RWPE2 (cell line): ENCODE measurements around the gene KRT86.

Source experiments
- ATAC-seq: fragments of 200-7000 bp; cut with Tn5 transposase; 3 replicates; pipeline ENCODE4 v1.9.1; 2021; ENCODE audit warnings: low read depth
- DNase-seq: peaks from one replicate; pipeline ENCODE4 v3.0.0-alpha.2; 2020; ENCODE audit warnings: low spot score
- H3K27ac ChIP-seq: fragments of 450-650 bp; 2 replicates; pipeline ENCODE4 v1.5.1; 2017; ENCODE audit warnings: mild to moderate bottlenecking; ENCODE audit not compliant: poor library complexity, severe bottlenecking
- H3K27me3 ChIP-seq: fragments of 250-450 bp; sonication (Bioruptor Pico); 2 replicates; pipeline ENCODE4 v1.5.1; 2021; ENCODE audit warnings: mild to moderate bottlenecking, moderate library complexity; ENCODE audit not compliant: insufficient read depth, poor library complexity, severe bottlenecking
- H3K36me3 ChIP-seq: fragments of 250-450 bp; sonication (Bioruptor Pico); 2 replicates; pipeline ENCODE4 v1.5.1; 2020; ENCODE audit warnings: low read depth, mild to moderate bottlenecking, moderate library complexity
- H3K4me1 ChIP-seq: fragments of 250-450 bp; sonication (Bioruptor Pico); 2 replicates; pipeline ENCODE4 v1.5.1; 2021; ENCODE audit warnings: mild to moderate bottlenecking, moderate library complexity; ENCODE audit not compliant: insufficient read depth, poor library complexity, severe bottlenecking
- H3K4me3 ChIP-seq: fragments of 250-450 bp; sonication (Bioruptor Pico); 2 replicates; pipeline ENCODE4 v1.5.1; 2021; ENCODE audit warnings: mild to moderate bottlenecking, moderate library complexity; ENCODE audit not compliant: severe bottlenecking
- H3K9me3 ChIP-seq: fragments of 250-450 bp; sonication (Bioruptor Pico); 2 replicates; pipeline ENCODE4 v1.5.1; 2021; ENCODE audit warnings: mild to moderate bottlenecking, moderate library complexity; ENCODE audit not compliant: severe bottlenecking
- CTCF ChIP-seq: fragments of 450-650 bp; IDR thresholded peaks from one replicate; pipeline ENCODE4 v1.5.1; 2017; ENCODE audit warnings: mild to moderate bottlenecking, moderate library complexity; ENCODE audit not compliant: poor library complexity, severe bottlenecking

The KRT86 gene

GRCh38 chr12:52347016-52347415, 72.6 kb downstream of the KRT86 start:
- TF ChIP-seq CTCF, result no peak
- ATAC-seq, result no peak
- H3K27me3 ChIP-seq, result no peaks in the 10 kb centered on the region

GRCh38 chr12:52347551-52348510, 73.4 kb downstream of the KRT86 start:
- ATAC-seq, result no peak
- no peak for TF ChIP-seq CTCF
- Histone ChIP-seq H3K27ac (no peak overlapping the region), H3K9me3 (no peaks in the 10 kb centered on the region), H3K36me3 (no peaks in the 10 kb centered on the region), H3K4me3 (no peak overlapping the region), H3K4me1 (peaks cover 20% of the 10 kb centered on the region), H3K27me3 (no peaks in the 10 kb centered on the region)
- DNase-seq, result peak; percentile 32

More at GRCh38 chr12:52347016-52347415, 72.6 kb downstream of the KRT86 start:
- no peak overlapping the region for H3K4me3 ChIP-seq
- H3K36me3 ChIP-seq, result no peaks in the 10 kb centered on the region
- no peak overlapping the region for H3K27ac ChIP-seq
- no peaks in the 10 kb centered on the region for H3K9me3 ChIP-seq
- peak; percentile 41 for DNase-seq
- H3K4me1 ChIP-seq, result peaks cover 20% of the 10 kb centered on the region

GRCh38 chr12:52349196-52349595, 74.8 kb downstream of the KRT86 start:
- no peak for TF ChIP-seq CTCF
- H3K4me1 ChIP-seq, result peaks cover 20% of the 10 kb centered on the region

GRCh38 chr12:52350021-52350620, 75.7 kb downstream of the KRT86 start:
- H3K4me1 ChIP-seq, result peaks cover 17% of the 10 kb centered on the region
- ATAC-seq, result no peak

More at GRCh38 chr12:52349196-52349595, 74.8 kb downstream of the KRT86 start:
- Histone ChIP-seq H3K9me3 (no peaks in the 10 kb centered on the region), H3K27ac (peak overlapping the region; percentile 10), H3K4me3 (no peak overlapping the region), H3K27me3 (no peaks in the 10 kb centered on the region), H3K36me3 (no peaks in the 10 kb centered on the region)
- peak; percentile 8 for DNase-seq
- peak; percentile 80 for ATAC-seq

More at GRCh38 chr12:52350021-52350620, 75.7 kb downstream of the KRT86 start:
- no peak for TF ChIP-seq CTCF
- no peak overlapping the region for H3K27ac ChIP-seq
- no peaks in the 10 kb centered on the region for H3K9me3 ChIP-seq
- H3K4me3 ChIP-seq, result no peak overlapping the region
- H3K36me3 ChIP-seq, result no peaks in the 10 kb centered on the region
- no peaks in the 10 kb centered on the region for H3K27me3 ChIP-seq
- peak; percentile 19 for DNase-seq
